ENCODE results near the gene MAP3K6.

MAP3K6 gene

GRCh38 chr1:27353629-27354028, 13.1 kb downstream of the MAP3K6 start:
- TF ChIP-seq TAF1 (IDR thresholded peaks at IDR 0.05; ENCODE audit: low read depth) = no peak
- TF ChIP-seq MAX (IDR thresholded peaks at IDR 0.05) = no peak
- no peak for TF ChIP-seq USF1 (IDR thresholded peaks at IDR 0.05)
- TF ChIP-seq RAD21 (IDR thresholded peaks at IDR 0.05; ENCODE audit: low read depth) = no peak
- TF ChIP-seq CEBPB (IDR thresholded peaks at IDR 0.05) = no peak
- no peak for TF ChIP-seq TCF12 (IDR thresholded peaks at IDR 0.05; ENCODE audit: low read depth)
- TF ChIP-seq EGR1 (IDR thresholded peaks at IDR 0.05) = no peak

DNA sequence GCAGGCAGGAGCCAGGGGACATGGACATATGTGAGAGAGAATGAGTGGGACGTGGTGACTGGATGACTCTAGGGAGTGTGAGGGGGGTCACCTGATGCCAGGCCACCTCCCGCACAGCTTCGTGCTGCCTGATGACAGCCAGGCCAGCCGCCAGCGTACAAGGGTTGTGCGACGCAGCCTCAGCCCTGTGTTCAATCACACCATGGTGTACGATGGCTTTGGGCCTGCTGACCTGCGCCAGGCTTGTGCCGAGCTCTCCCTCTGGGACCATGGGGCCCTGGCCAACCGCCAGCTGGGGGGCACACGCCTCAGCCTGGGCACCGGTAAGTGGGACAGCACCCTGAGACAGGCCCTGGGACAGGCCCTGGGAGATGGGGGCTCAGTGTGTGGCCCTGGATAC, 13.6 kb downstream of the MAP3K6 start:
- TF ChIP-seq NFIC (IDR thresholded peaks at IDR 0.05) (no peak), USF1 (IDR thresholded peaks at IDR 0.05) (no peak), RAD21 (IDR thresholded peaks at IDR 0.05; ENCODE audit: low read depth) (no peak), FOXM1 (IDR thresholded peaks at IDR 0.05; ENCODE audit: borderline replicate concordance, low read depth) (no peak), CEBPB (IDR thresholded peaks at IDR 0.05) (no peak), TCF12 (IDR thresholded peaks at IDR 0.05; ENCODE audit: low read depth) (no peak), TAF1 (IDR thresholded peaks at IDR 0.05; ENCODE audit: low read depth) (no peak), ZBTB7A (IDR thresholded peaks at IDR 0.05; ENCODE audit: low read depth) (no peak), REST (IDR thresholded peaks at IDR 0.05; ENCODE audit: low read depth) (no peak), CREB1 (IDR thresholded peaks at IDR 0.05; ENCODE audit: low read depth) (no peak), MAX (IDR thresholded peaks at IDR 0.05) (no peak), TEAD4 (IDR thresholded peaks at IDR 0.05) (no peak), YY1 (IDR thresholded peaks at IDR 0.05; ENCODE audit: low read depth) (no peak), EP300 (IDR thresholded peaks at IDR 0.05; ENCODE audit: borderline replicate concordance) (no peak), EGR1 (IDR thresholded peaks at IDR 0.05) (no peak)

DNA sequence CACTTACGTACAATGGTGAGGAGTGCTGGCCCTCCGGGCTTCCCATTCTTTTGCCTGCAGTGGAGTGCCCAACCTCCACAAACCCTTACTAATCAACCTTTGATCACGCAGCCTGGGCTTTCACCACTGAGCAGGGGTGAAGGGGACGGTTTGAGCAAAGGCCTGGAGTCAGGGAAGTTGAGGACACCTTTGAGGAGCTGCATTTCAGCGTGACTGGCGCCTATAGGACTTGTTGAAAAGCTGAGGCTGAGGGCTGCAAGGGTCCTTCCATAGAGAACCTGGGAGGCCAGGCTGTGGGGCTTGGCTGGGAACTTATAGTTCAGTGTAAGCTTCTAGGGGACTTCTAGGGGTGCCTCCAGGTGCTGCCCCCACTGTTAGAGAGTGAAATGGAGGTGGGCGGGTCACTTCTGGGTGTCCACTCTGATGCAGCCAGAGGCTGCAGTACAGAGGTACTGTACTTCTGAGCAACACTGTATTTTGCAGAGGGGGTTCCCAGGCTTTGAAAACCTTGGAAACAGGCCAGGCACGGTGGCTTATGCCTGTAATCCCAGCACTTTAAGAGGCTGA, 15.1 kb downstream of the MAP3K6 start:
- TF ChIP-seq TCF12 (IDR thresholded peaks at IDR 0.05; ENCODE audit: low read depth) = no peak
- no peak for TF ChIP-seq TAF1 (IDR thresholded peaks at IDR 0.05; ENCODE audit: low read depth)
- TF ChIP-seq FOXM1 (IDR thresholded peaks at IDR 0.05; ENCODE audit: borderline replicate concordance, low read depth) = no peak
- TF ChIP-seq CEBPB (IDR thresholded peaks at IDR 0.05) = no peak
- no peak for TF ChIP-seq EGR1 (IDR thresholded peaks at IDR 0.05)
- no peak for TF ChIP-seq EP300 (IDR thresholded peaks at IDR 0.05; ENCODE audit: borderline replicate concordance)
- no peak for TF ChIP-seq NFIC (IDR thresholded peaks at IDR 0.05)
- TF ChIP-seq MAX (IDR thresholded peaks at IDR 0.05) = no peak
- TF ChIP-seq YY1 (IDR thresholded peaks at IDR 0.05; ENCODE audit: low read depth) = no peak
- TF ChIP-seq USF1 (IDR thresholded peaks at IDR 0.05) = no peak

DNA sequence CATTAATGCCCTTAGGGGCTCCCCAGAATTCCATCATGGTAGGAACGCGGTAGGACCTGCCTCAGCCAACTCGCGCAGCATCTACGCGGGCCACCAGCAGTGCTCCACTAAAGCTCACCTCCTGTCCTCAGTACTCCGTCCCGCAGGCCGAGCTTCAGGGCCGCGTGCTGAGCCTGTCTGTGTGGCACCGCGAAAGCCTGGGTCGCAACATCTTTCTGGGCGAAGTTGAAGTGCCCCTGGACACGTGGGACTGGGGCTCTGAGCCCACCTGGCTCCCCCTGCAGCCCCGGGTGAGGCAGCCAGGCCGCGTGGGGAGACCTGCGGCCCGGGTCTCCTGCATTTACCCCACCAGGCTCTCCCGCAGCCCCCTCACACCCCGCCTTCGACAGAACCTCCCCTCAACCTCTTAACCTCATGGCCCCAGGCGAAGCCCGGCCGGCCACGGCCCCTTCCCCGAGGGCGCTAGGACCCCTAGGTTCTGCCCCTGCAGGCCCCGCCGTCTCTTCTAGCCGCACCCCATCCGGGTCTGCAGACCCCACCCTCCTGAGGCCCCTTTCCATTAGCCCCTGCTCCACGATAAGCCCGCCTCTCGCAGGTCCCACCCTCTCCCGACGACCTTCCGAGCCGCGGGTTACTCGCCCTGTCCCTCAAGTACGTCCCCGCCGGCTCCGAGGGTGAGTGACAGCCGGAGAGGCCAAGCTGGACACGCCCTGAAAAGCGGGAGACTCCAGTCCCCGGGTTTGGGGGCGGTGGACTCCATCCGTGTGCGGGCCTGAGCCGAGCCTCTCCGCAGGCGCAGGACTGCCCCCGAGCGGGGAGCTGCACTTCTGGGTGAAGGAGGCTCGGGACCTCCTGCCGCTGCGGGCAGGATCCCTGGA, 15.9 kb downstream of the MAP3K6 start:
- TF ChIP-seq USF1 (IDR thresholded peaks at IDR 0.05) (no peak), RAD21 (IDR thresholded peaks at IDR 0.05; ENCODE audit: low read depth) (no peak), ZBTB7A (IDR thresholded peaks at IDR 0.05; ENCODE audit: low read depth) (no peak), EP300 (IDR thresholded peaks at IDR 0.05; ENCODE audit: borderline replicate concordance) (no peak), YY1 (IDR thresholded peaks at IDR 0.05; ENCODE audit: low read depth) (no peak), TEAD4 (IDR thresholded peaks at IDR 0.05) (no peak), EGR1 (IDR thresholded peaks at IDR 0.05) (no peak), CEBPB (IDR thresholded peaks at IDR 0.05) (no peak), TAF1 (IDR thresholded peaks at IDR 0.05; ENCODE audit: low read depth) (no peak), NFIC (IDR thresholded peaks at IDR 0.05) (no peak), TCF12 (IDR thresholded peaks at IDR 0.05; ENCODE audit: low read depth) (no peak), MAX (IDR thresholded peaks at IDR 0.05) (no peak), FOXM1 (IDR thresholded peaks at IDR 0.05; ENCODE audit: borderline replicate concordance, low read depth) (no peak), CREB1 (IDR thresholded peaks at IDR 0.05; ENCODE audit: low read depth) (no peak), REST (IDR thresholded peaks at IDR 0.05; ENCODE audit: low read depth) (no peak)

Measured in Ishikawa (cell line).